ENCODE results near the gene CHRNE. TPM values are rescaled to one million over a fixed set of nuclear protein-coding genes. Genes with fewer than 3 reads are reported as not detected.
A peak's percentile ranks its signal among the peaks of the same experiment; 100 is the strongest.

The CHRNE gene
- total and polyA plus RNA-seq, 2 of the 8 experiments (the other 6 are each of a cell fraction or from before 2014, with no cell fraction given) = 0.15 to 0.33 TPM

- Histone ChIP-seq H3K36me3 (ENCODE audit: control insufficient read depth in 2 of 4, insufficient read depth in 4 of 4, low read length in 3 of 4) (peaks cover 0 to 19% (median 15%) of the 10 kb centered on the region in 4 experiments; a peak in 7 of 8 replicates), H2BK12ac (ENCODE audit: low read depth, low read length) (peak overlapping the region; percentile 43; the same call in 1 of the 2 replicates), H2AK5ac (ENCODE audit: low read depth, low read length) (no peak overlapping the region), H2BK120ac (replicated peaks; ENCODE audit: low read depth, low read length) (no peak overlapping the region), H3K23me2 (ENCODE audit: low read depth, low read length) (peaks cover 14% of the 10 kb centered on the region), H3K27me3 (replicated peaks in 1 of 4; ENCODE audit: control insufficient read depth in 3 of 4, extremely low read depth in 1 of 4, insufficient read depth in 3 of 4, low read length in 3 of 4) (no peaks in the 10 kb centered on the region), H3K14ac (ENCODE audit: insufficient read length) (no peak overlapping the region), H3K79me1 (ENCODE audit: low read depth, low read length) (0 out of 2 replicates have a peak, but pooled peaks cover 2% of the 10 kb centered on the region), H4K5ac (ENCODE audit: insufficient read length, low read depth, low read length) (peak overlapping the region; percentile 87), H3K4ac (replicated peaks; ENCODE audit: insufficient read length, low read depth, low read length) (peak overlapping the region; percentile 88), H2BK20ac (ENCODE audit: low read length) (no peak overlapping the region), H3K79me2 (ENCODE audit: control insufficient read depth in 1 of 2, insufficient read depth in 2 of 2, low read length in 2 of 2) (peaks cover 8 to 30% of the 10 kb centered on the region in 2 experiments), H2AFZ (ENCODE audit: low read length) (no peak overlapping the region), H3K4me2 (ENCODE audit: insufficient read depth in 1 of 2, low read depth in 2 of 2, low read length in 2 of 2) (peak overlapping the region; percentile 95 to 97), H3K4me3 (ENCODE audit: extremely low read depth in 1 of 4, insufficient read depth in 2 of 4, low read depth in 3 of 4, low read length in 4 of 4) (peak overlapping the region; percentile 69 to 97 (median 80)), H4K8ac (ENCODE audit: extremely low read depth, insufficient read depth, low read length) (peak overlapping the region; percentile 85), H3K9me3 (ENCODE audit: insufficient read depth in 2 of 2, low read depth in 1 of 2, low read length in 1 of 2) (no peaks in the 10 kb centered on the region), H3K9ac (replicated peaks in 1 of 4; ENCODE audit: extremely low read depth in 1 of 4, low read depth in 3 of 4, low read length in 3 of 4) (peak overlapping the region in 3 of 4 experiments; percentile 13 to 76 (median 58); a peak in 5 of 7 replicates), H3K4me1 (replicated peaks in 1 of 4; ENCODE audit: control insufficient read depth in 3 of 4, insufficient read depth in 4 of 4, low read length in 3 of 4) (peaks cover 4 to 17% (median 12%) of the 10 kb centered on the region in 4 experiments), H4K91ac (replicated peaks; ENCODE audit: insufficient read length, low read length) (peak overlapping the region; percentile 95), H3K23ac (ENCODE audit: insufficient read length) (no peak overlapping the region), H4K20me1 (replicated peaks in 1 of 2; ENCODE audit: control insufficient read depth in 1 of 2, insufficient read depth in 2 of 2, low read length in 2 of 2) (peaks cover 14 to 16% of the 10 kb centered on the region in 2 experiments), H3K56ac (replicated peaks; ENCODE audit: insufficient read length, low read depth, low read length) (peak overlapping the region; percentile 34), H2BK5ac (ENCODE audit: low read depth, low read length) (peak overlapping the region; percentile 95; the same call in 1 of the 2 replicates), H3K18ac (ENCODE audit: extremely low read depth, low read length) (peak overlapping the region; percentile 93), H2BK15ac (ENCODE audit: low read length) (peak overlapping the region; percentile 88; the same call in 1 of the 2 replicates), H3K27ac (ENCODE audit: low read depth, low read length) (peak overlapping the region; percentile 79)
- ChIA-PET CTCF (ENCODE audit: partially characterized antibody) (interaction anchor here (1.0 to 2.1 kb wide), 5 partner anchors 10 to 111 kb away, joined by 3 to 5 read pairs (median 4); partner anchors contain the start of genes RNF167 and SLC25A11), POLR2A (ENCODE audit: partially characterized antibody) (interaction anchor here (0.7 to 32.4 kb wide), 10 partner anchors 3 to 241 kb away, joined by 3 to 987 read pairs (median 4); partner anchors contain the start of genes ENO3, GP1BA, PFN1 and RNF167)
- peak in 1 of 2 experiments; percentile 77 for DNase-seq (ENCODE audit: low read depth in 1 of 2, low spot score in 2 of 2)
- WGBS, 2 experiments (ENCODE audit: extremely low coverage in 1 of 2, insufficient coverage in 1 of 2, insufficient read length in 1 of 2, insufficient replicate concordance in 2 of 2, low coverage in 1 of 2, low lambda C conversion rate in 2 of 2, missing lambda C conversion rate in 1 of 2) = 1% methylated on average over 35 of the region's 52 CpGs; no CpG with 5 or more reads in 1 of the 2 experiments
- FAIRE-seq = no peak
- TF ChIP-seq POLR2A (IDR thresholded peaks at IDR 0.05; ENCODE audit: control extremely low read depth in 1 of 2, low read depth in 2 of 2, low read length in 2 of 2) = peak in 1 of 2 experiments; percentile 50; a peak in 1 of 3 replicates
- no peak for TF ChIP-seq RNF2 (IDR thresholded peaks at IDR 0.05; ENCODE audit: borderline replicate concordance, low read depth, low read length, missing control alignments, poor library complexity, severe bottlenecking)
- no peak for TF ChIP-seq HDAC6 (IDR thresholded peaks at IDR 0.05; ENCODE audit: low read depth, low read length)
- TF ChIP-seq TAF1 (IDR thresholded peaks at IDR 0.05; ENCODE audit: low read depth, low read length) = no peak
- TF ChIP-seq POLR2AphosphoS5 (IDR thresholded peaks at IDR 0.05; ENCODE audit: low read depth, low read length) = no peak
These were observed 47.3 kb upstream of the CHRNE start for GRCh38 chr17:4950075-4950745.

Data from H1 (cell line).